ENCODE results near the gene EARS2.
"Not testable (repeated sequence)": the region's sequence is repeated elsewhere in the genome, so short reads cannot be mapped to it uniquely, and the experiment has no call there.

Gene EARS2

DNA sequence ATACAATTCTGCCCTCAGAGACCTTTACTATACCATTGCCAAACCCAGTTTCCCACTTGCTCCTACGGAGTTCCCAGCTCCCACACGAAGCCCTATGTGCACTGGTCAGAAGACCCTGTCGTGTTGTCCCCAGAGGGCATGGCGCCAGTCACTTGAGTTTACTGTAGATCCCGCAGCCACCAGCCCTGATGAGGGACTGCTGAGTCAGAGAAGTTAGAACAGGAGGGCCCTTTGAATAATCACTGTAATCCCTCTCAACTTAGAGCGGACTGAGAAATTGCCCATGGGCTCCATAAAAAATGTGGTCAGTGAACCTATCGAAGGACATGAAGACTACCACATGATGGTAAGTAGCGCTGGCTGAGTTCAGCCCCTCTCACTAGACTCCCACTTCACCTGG is 9.6 kb upstream of the EARS2 start:
- DNase-seq = no peak

GRCh38 chr16:23564575-23565363 is 7.6 kb upstream of the EARS2 start:
- DNase-seq = no peak

DNA sequence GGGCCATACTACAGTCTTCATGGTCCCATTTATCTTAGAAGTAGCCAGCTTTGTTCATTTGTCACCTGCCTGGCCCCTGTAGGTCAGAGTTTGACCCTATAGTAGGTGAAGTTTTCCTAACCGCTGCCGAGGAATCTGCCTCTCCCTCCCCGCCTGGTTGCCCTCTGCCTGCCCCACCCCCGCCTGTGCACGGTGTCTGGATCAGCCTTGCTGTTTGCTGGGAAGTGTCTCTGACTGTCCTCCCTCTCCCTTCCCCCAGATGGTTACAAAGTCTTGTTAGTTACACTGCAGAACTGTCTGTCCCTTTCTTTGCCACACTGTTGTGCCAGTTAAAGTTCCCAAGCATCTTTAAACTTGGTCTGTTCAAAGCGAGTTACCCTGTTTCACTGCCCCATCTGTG is 6.0 kb upstream of the EARS2 start:
- DNase-seq = no peak

- DNase-seq = no peak
Measured at GRCh38 chr16:23562505-23562904, 5.4 kb upstream of the EARS2 start.

DNA sequence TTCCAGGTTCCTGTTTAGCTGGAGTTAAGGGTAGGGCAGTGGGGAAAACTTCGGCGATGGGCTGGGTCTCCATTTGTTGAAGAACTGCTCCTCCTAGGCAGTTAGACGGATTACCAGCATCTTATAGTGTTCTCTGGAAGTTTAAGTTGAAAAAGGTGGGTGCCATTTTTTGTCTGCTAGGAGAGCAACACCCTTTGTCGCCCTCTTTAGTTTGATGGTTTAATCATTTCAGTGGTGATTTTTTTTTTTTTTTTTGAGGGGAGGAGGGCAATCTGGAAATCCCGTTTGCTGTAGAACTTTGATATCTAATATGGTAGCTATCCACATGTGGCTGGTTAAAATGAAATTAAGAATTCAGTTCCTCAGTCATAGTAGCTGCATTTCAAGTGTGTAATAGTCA is 4.4 kb upstream of the EARS2 start:
- no peak for DNase-seq

GRCh38 chr16:23557779-23558702 is 891 bp upstream of the EARS2 start:
- DNase-seq = peak; percentile 7

GRCh38 chr16:23554536-23554935 is 2.6 kb downstream of the EARS2 start:
- no peak for DNase-seq

DNA sequence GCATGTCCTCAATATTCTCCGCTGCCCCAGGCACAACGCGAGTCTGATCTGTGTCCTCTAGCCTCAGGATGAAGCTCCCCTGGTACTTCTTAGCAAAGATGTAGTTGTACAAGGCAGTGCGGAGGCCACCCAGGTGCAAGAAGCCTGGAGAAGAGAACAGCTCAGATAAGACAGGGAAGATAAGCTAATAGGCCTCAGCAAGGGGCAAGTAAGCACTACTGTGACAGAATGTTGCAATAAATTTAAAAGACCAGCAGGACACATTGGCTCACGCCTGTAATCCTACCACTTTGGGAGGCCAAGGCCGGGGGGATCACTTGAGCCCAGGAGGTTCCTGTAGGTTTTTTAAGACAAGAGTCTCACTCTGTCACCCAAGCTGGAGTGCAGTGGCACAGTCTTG is 5.0 kb downstream of the EARS2 start:
- no peak for DNase-seq

- DNase-seq = no peak
Measured at GRCh38 chr16:23549938-23550337, 7.2 kb downstream of the EARS2 start.

DNA sequence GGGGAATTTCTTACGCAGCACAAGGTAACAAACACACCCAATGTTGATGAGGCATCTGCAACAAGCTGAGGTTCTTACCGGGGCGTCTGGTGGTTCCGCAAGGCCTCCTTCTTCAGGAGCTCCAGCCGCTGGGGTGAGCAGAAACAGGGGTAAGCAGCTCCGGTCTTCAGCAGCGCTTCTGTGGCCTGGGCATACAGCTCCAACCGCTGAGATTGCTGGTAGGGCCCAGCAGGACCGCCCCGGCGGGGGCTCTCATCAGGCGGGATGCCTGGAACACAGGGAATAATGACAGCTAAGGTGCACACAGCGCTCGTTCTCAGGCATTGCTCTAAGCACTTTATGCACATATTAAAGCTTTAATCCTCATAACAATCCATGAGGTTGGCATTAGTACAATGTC is 12.7 kb downstream of the EARS2 start:
- no peak for DNase-seq

- not testable (repeated sequence) for DNase-seq
Measured at GRCh38 chr16:23540817-23541178, 16.4 kb downstream of the EARS2 start.

DNA sequence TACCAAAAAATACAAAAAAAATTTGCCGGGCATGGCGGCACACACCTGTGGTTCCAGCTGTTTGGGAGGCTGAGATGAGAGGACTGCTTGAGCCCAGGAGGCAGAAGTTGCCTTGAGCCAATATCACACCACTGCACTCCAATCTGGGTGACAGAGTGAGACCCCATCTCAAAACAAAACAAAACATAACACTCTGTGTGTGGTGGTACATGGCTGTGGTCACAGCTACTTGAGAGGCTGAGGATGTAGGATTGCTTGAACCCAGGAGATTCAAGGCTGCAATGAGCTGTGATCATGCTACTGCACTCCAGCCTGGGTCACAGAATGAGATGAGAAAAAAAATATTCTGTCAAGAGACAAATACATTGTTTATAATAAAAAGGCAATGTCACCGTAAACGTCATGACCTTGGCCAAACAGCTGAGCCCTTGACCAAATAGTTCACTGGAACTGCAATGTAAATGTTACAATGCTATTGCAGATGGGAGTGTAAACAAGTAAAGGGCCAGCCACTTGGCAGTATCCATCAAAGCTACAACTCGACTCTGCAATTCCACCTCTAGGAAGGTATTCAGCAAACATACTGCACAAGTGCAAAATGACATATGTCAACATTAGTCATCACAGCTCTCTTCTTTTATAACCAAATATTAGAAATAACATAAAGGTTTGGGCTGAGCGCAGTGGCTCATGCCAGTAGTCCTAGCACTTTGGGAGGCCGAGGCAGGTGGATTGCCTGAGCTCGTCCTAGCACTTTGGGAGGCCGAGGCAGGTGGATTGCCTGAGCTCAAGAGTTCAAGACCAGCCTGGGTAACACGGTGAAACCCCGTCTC is 16.9 kb downstream of the EARS2 start:
- no peak for DNase-seq

GRCh38 chr16:23538919-23539278 is 18.3 kb downstream of the EARS2 start:
- no peak for DNase-seq

- DNase-seq = no peak
Measured at GRCh38 chr16:23537390-23537789, 19.8 kb downstream of the EARS2 start.

DNA sequence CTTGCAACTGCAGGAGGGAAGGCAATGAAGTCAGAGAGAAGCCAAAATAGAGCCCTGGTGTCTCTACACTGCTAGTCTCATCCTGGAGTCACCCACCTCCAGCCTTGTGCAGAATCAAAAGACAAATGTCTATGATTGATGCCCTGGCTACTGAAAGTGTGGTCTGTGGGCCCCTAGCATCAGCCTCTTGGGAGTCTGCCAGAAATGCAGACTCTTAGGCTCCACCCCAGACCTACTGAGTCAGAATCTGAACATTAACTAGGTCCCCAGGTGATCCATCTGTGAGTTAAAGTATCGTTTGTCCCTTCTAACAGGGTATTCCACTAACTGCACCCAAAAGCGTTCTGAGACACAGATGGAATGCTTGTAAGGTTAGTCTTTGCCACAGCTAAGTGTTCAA is 21.2 kb downstream of the EARS2 start:
- DNase-seq = no peak

GRCh38 chr16:23534868-23535860 is 22.0 kb downstream of the EARS2 start:
- no peak for DNase-seq

GRCh38 chr16:23532448-23532847 is 24.7 kb downstream of the EARS2 start:
- no peak for DNase-seq

- no peak for DNase-seq
Measured at GRCh38 chr16:23530062-23530461, 27.1 kb downstream of the EARS2 start.

DNA sequence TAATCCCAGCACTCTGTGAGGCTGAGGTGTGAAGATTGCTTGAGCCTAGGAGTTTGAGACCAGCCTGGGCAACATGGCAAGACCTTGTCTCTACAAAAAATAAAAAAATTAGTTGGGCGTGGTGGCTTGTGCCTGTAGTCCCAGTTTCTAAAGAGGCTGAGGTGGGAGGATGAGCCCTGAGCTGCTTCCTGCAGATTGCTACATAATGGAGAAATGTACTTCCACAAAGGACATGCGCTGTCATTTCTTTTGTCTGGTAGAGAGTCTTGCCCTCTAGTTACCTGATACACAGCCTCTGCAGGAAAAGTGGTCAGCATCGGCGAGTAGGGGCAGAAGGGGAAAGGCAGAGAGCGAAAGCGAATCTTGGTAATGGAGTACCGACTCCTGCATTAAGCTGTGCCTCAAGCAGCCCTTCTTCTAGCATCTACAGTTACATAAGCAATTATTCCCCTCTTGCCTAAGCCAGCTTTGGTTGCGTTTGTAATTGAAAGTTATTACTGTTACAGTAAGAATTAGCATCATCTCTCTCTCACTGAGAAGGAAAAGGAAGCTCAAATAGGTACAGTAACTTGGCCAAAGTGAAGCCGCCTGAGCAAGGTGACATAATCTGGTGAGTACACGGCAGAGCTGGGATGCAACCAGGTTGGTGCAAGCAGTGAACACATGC is 28.4 kb downstream of the EARS2 start:
- no peak for DNase-seq

DNA sequence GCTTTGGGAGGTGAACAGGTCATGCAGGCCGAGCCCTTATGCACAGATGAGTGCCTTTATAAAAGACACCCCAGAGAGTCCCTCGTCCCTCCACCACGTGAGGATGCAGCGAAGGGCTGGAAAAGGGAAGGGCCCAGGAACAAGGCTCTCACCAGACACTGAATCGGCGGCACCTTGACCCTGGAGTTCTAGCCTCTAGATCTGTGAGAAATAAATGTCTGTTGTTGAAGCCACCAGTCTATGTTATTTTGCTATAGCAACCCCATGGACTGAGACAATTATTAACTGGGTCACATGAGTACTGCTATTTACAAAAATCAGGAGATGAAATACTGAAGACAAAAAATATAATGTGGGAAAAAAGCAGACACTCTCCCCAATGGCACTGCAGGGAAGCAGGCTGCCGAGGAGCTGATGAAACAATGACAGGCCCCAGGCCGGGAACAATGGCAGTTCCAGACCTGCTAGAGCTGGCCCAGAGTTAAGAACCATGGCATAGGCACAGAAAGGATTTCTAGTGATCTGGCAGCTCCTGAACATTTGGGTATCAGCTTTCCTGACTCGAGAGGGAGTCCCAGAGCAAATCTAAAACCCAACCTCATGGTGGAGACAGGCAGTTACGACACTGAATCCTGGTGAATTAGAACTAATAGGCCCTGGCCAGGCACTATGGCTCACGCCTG is 29.0 kb downstream of the EARS2 start:
- DNase-seq = no peak

DNA sequence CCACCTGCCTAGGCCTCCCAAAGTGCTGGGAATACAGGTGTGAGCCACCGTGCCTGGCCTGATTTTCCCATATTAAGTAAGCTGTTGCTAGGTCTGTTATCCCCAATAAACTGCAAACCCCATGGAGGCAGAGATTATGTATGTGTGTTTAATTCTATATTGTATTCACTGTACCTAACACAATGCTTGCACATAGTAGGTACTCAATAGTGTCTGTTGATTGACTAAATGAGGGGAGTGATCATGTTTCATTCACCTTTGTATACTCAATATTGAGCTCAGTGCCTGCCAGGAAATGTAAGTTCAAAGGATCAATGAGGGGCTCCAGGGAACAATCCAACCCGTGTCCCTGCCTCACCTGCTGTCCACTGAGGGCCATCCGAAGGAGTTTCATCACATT is 32.3 kb downstream of the EARS2 start:
- no peak for DNase-seq
